ENCODE data around the gene ZIC2.
"Not testable (repeated sequence)": the region's sequence is repeated elsewhere in the genome, so short reads cannot be mapped to it uniquely, and the experiment has no call there.

ZIC2 gene

DNA sequence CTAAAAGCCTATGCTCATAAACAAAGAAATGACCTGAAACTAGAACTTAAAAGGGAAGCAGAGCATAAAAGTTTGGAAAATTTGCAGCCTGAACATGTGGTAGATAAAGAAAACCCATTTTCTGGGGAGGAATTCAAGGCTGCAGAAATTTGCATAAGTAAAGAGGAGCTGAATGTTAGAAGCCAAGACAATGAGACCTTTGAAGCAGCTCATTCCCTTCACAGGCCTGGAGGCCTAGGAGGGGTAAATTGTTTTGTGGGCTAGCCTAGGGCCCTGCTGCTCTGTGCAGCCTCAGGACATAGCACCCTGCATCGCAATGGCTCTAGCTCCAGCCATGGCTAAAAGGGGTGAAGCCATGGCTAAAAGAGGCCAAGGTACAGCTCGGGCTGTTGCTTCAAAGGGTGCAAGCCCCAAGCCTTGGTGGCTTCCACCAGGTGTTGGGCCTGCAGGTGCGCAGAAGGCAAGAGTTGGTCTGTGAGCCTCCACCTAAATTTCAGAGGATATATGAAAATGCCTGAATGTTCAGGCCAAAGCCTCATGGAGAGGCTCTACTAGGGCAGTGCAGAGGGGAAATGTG is 38.3 kb downstream of the ZIC2 start:
- DNase-seq (ENCODE audit: low read depth) = no peak

DNA sequence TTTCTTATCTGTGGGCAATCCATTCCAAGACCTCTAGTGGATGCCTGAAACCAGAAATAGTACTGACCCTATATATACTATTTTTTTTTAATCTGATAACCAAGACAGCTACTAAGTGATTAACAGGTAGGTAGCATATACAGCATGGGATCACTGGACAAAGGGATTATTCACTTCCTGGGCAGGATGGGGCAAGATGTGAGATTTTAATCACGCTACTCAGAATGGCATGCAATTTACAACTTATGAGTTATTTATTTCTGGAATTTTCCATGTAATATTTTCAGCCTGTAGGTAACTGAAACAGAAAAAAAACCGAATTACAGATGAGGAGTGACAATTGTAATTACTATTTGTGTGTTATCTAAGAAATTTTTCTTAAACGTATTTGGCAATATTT is 41.2 kb downstream of the ZIC2 start:
- DNase-seq (ENCODE audit: low read depth) = no peak

DNA sequence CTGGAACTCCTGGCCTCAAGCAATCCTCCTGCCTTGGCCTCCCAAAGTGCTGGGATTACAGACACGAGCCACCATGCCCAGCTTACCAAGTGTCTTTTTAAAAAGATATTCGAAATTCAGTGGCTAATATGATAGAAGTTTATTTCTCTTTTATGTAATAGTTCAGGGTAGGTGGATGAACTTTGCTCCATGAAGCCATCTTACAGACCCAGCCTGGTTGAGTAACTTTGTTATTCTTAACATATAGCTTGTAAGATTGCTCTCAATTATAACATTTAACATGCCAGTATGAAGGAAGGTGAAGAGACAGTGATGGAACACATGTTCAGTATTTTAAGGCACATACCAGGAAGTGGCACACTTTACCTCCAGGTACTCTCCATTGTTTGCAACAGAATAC is 42.4 kb downstream of the ZIC2 start:
- no peak for DNase-seq (ENCODE audit: low read depth)

DNA sequence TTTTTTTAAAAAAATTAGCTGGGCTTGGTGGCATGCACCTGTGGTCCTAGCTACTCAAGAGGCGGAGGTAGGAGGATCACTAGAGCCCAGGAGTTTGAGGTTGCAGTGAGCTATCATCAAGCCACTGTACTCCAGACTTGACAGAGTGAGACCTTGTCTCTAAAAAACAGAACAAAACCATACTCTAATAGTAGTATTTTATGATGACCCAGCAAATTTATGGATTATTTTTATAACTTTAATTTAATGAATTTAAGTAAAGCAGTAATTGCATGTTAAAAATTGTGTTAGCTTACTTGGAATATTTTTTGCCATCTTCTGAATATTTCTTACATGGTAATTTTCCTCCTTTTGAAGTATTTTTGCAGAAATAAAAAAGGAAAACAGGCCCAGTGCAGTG is 48.3 kb downstream of the ZIC2 start:
- no peak for DNase-seq (ENCODE audit: low read depth)

DNA sequence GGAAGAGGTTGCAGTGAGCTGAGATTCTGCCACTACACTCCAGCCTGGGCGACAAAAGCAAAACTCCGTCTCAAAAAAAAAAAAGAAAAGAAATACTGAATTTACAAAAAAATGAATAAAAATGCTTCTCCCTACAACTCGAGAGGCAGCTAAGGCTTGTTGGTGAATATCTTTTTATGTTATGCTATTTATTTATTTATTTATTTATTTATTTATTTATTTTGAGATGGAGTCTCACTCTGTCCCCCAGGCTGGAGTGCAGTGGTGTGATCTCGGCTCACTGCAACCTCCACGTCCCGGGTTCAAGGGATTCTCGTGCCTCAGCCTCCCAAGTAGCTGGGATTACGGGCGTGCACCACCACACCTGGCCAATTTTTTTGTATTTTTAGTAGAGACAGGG is 51.1 kb downstream of the ZIC2 start:
- DNase-seq (ENCODE audit: low read depth) = not testable (repeated sequence)

DNA sequence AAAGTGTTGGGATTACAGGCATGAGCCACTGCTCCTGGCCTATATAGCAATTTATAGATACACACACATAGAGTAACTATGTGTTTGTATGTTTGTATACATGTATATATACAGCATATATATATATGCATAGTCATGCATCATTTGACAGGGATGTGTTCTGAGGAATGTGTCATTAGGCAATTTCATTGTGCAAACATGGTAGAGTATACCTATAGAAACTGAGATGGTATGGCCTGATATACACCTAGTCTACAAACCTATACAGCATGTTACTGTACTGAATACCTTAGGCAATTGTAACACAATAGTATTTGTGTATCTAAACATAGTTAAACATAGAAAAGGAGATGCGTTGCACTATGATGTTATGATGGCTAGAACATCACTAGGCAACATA is 54.4 kb downstream of the ZIC2 start:
- no peak for DNase-seq (ENCODE audit: low read depth)
